WTC11 (cell line): ENCODE results near the gene LRSAM1. TPM values are rescaled to one million over a fixed set of nuclear protein-coding genes. Genes with fewer than 3 reads are reported as not detected.

ENCODE experiments used
- ATAC-seq: fragments of 200-7000 bp; cut with Tn5 transposase; 2 replicates; pipeline ENCODE4 v1.10.0; 2021; ENCODE audit warnings: mild to moderate bottlenecking, moderate library complexity
- CTCF ChIA-PET: fragments of 300-600 bp; sonication (Branson Sonifier 250); formaldehyde crosslinking; loops from one replicate; lab custom pipeline; 2021; ENCODE audit warnings: antibody characterized with exemption; lab: Charles Lee
- POLR2A ChIA-PET: fragments of 350-600 bp; sonication (Branson Sonifier 250); formaldehyde crosslinking; loops from one replicate; lab custom pipeline; 2021; ENCODE audit warnings: antibody characterized with exemption; lab: Charles Lee
- DNase-seq: peaks from one replicate; pipeline ENCODE4 v3.0.0; 2021; ENCODE audit warnings: low spot score
- H3K27ac Mint-ChIP-seq: 2 replicates; pipeline ENCODE4 v1.8.0; 2021; ENCODE audit warnings: mixed read lengths
- H3K27me3 Mint-ChIP-seq: 2 replicates; pipeline ENCODE4 v1.8.0; 2021; ENCODE audit warnings: low read depth, mild to moderate bottlenecking, moderate library complexity, mixed read lengths
- H3K36me3 Mint-ChIP-seq: 2 replicates; pipeline ENCODE4 v1.8.0; 2021; ENCODE audit warnings: mixed read lengths
- H3K4me1 Mint-ChIP-seq: 2 replicates; pipeline ENCODE4 v1.8.0; 2022; ENCODE audit warnings: mixed read lengths
- H3K4me3 Mint-ChIP-seq: 2 replicates; pipeline ENCODE4 v1.8.0; 2021; ENCODE audit warnings: mild to moderate bottlenecking, moderate library complexity, mixed read lengths
- H3K9me3 Mint-ChIP-seq: 2 replicates; pipeline ENCODE4 v1.8.0; 2021; ENCODE audit warnings: mixed read lengths
- CBFB ChIP-seq: sonication (generic); formaldehyde crosslinking; IDR thresholded peaks from 2 replicates; pipeline ENCODE4 v1.8.1; 2022; ENCODE audit warnings: mild to moderate bottlenecking, low read depth, missing genetic modification reagents
- CREM ChIP-seq: sonication (generic); formaldehyde crosslinking; IDR thresholded peaks from 2 replicates; pipeline ENCODE4 v1.8.1; 2022; ENCODE audit warnings: mild to moderate bottlenecking, missing genetic modification reagents, moderate library complexity
- E2F1 ChIP-seq: sonication (generic); formaldehyde crosslinking; IDR thresholded peaks from 2 replicates; pipeline ENCODE4 v1.8.0; 2022; ENCODE audit warnings: mild to moderate bottlenecking, missing genetic modification reagents
- ERG ChIP-seq: fragments of 250-450 bp; sonication (Bioruptor Pico); IDR thresholded peaks from 2 replicates; pipeline ENCODE4 v1.8.0; 2021; ENCODE audit warnings: mild to moderate bottlenecking
- ETV6 ChIP-seq: sonication (generic); formaldehyde crosslinking; IDR thresholded peaks from 2 replicates; pipeline ENCODE4 v1.8.1; 2022; ENCODE audit warnings: mild to moderate bottlenecking, missing genetic modification reagents
- GABPB1 ChIP-seq: sonication (generic); formaldehyde crosslinking; IDR thresholded peaks from 2 replicates; pipeline ENCODE4 v1.8.1; 2023; ENCODE audit warnings: mild to moderate bottlenecking, missing genetic modification reagents
- IRF1 ChIP-seq: sonication (generic); formaldehyde crosslinking; IDR thresholded peaks from 2 replicates; pipeline ENCODE4 v1.8.0; 2023; ENCODE audit warnings: missing genetic modification reagents
- JUN ChIP-seq: sonication (generic); formaldehyde crosslinking; IDR thresholded peaks from 2 replicates; pipeline ENCODE4 v1.8.0; 2023; ENCODE audit warnings: mild to moderate bottlenecking, missing genetic modification reagents
- MXD4 ChIP-seq: fragments of 250-450 bp; sonication (Bioruptor Pico); IDR thresholded peaks from 2 replicates; pipeline ENCODE4 v1.8.0; 2021; ENCODE audit warnings: mild to moderate bottlenecking, moderate library complexity, borderline replicate concordance
- NR2C2 ChIP-seq: sonication (generic); formaldehyde crosslinking; IDR thresholded peaks from 2 replicates; pipeline ENCODE4 v1.8.0; 2022; ENCODE audit warnings: mild to moderate bottlenecking, missing genetic modification reagents
- NR3C1 ChIP-seq: sonication (generic); formaldehyde crosslinking; conservative IDR thresholded peaks from 2 replicates; pipeline ENCODE4 v1.8.1; 2023; ENCODE audit warnings: low read depth, mild to moderate bottlenecking, missing genetic modification reagents
- RORB ChIP-seq: fragments of 250-450 bp; sonication (Bioruptor Pico); IDR thresholded peaks from 2 replicates; pipeline ENCODE4 v1.9.0; 2021; ENCODE audit warnings: mild to moderate bottlenecking
- SMAD3 ChIP-seq: sonication (generic); formaldehyde crosslinking; IDR thresholded peaks from 2 replicates; pipeline ENCODE4 v1.8.0; 2022; ENCODE audit warnings: missing genetic modification reagents, mild to moderate bottlenecking, borderline replicate concordance
- TP53 ChIP-seq: sonication (generic); formaldehyde crosslinking; IDR thresholded peaks from 2 replicates; pipeline ENCODE4 v1.8.1; 2023; ENCODE audit warnings: mild to moderate bottlenecking, missing genetic modification reagents
- ZMAT4 ChIP-seq: fragments of 250-450 bp; sonication (Bioruptor Pico); IDR thresholded peaks from 2 replicates; pipeline ENCODE4 v1.9.0; 2021; ENCODE audit warnings: mild to moderate bottlenecking
- ZSCAN18 ChIP-seq: fragments of 250-450 bp; sonication (Bioruptor Pico); IDR thresholded peaks from 2 replicates; pipeline ENCODE4 v2.1.2; 2022; ENCODE audit warnings: mild to moderate bottlenecking, moderate library complexity
- total RNA-seq: library from RNA; stranded (reverse); gene quantifications from 3 replicates; pipeline ENCODE4 v1.2.3, GENCODE V29; 2021
- TF ChIP-seq, protein P1 (sequence below): sonication (generic); formaldehyde crosslinking; IDR thresholded peaks from 2 replicates; pipeline ENCODE4 v1.8.0; 2022; ENCODE audit warnings: mild to moderate bottlenecking, missing genetic modification reagents
- TF ChIP-seq, protein P2 (sequence below): sonication (generic); formaldehyde crosslinking; IDR thresholded peaks from 2 replicates; pipeline ENCODE4 v1.8.0; 2023; ENCODE audit warnings: mild to moderate bottlenecking, missing genetic modification reagents
- TF ChIP-seq, protein P3 (sequence below): fragments of 250-450 bp; sonication (Bioruptor Pico); IDR thresholded peaks from 2 replicates; pipeline ENCODE4 v1.9.0; 2021; ENCODE audit warnings: moderate library complexity, mild to moderate bottlenecking, inconsistent platforms, borderline replicate concordance
- TF ChIP-seq, protein P4 (sequence below): sonication (generic); formaldehyde crosslinking; IDR thresholded peaks from 2 replicates; pipeline ENCODE4 v1.8.0; 2022; ENCODE audit warnings: mild to moderate bottlenecking, missing genetic modification reagents
- TF ChIP-seq, protein P5 (sequence below): sonication (generic); formaldehyde crosslinking; conservative IDR thresholded peaks from 2 replicates; pipeline ENCODE4 v1.8.1; 2023; ENCODE audit warnings: mild to moderate bottlenecking, low read depth, missing genetic modification reagents, moderate library complexity

The LRSAM1 gene
- total RNA-seq, 1 experiment from 2014 or later = 32.4 TPM

DNA sequence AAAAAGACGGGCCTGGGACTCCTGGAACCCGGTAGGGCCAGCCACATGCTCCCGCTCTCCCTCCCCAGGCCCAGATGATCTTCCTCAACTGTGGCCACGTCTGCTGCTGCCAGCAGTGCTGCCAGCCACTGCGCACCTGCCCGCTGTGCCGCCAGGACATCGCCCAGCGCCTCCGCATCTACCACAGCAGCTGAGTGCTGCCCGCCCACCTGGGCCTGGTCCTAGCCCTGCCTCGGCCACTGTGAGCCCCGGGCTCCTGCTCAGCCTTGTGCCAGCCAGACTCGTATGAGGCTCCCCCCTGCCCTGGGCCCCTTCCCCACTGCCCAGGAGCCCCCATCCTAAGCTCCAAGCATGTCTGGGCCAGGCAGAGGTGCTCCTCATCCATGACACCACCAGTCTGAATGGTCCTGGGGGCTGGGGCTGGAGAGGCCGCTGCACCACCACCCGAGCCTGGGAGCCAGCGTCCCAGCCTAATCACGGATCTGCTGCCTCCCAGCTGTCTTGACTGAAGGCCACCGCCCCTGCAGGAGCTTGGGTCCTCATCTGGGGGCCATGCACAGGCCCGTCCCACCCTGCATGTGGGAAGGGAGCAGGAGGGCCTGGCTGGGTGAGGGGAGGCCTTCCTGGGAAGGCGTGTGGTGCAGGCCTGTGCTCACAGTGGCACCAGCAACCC, 51.5 kb downstream of the LRSAM1 start:
- ChIA-PET POLR2A (no interaction called here), CTCF (interaction anchor here (1.0 to 3.9 kb wide), 17 partner anchors 10 to 232 kb away, joined by 3 to 44 read pairs (median 10); partner anchors contain the start of genes PTRH1, SLC2A8, TOR2A and TTC16)
- TF ChIP-seq ETV6 (CRISPR knock-in tag) (no peak), MXD4 (CRISPR knock-in tag) (no peak), JUN (no peak), ZMAT4 (CRISPR knock-in tag) (no peak), GABPB1 (CRISPR knock-in tag) (no peak), E2F1 (CRISPR knock-in tag) (no peak), NR3C1 (CRISPR knock-in tag) (no peak), TP53 (CRISPR knock-in tag) (no peak), IRF1 (CRISPR knock-in tag) (no peak)
- TF ChIP-seq, protein P1, sequence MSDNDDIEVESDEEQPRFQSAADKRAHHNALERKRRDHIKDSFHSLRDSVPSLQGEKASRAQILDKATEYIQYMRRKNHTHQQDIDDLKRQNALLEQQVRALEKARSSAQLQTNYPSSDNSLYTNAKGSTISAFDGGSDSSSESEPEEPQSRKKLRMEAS = no peak
- TF ChIP-seq, protein P2, sequence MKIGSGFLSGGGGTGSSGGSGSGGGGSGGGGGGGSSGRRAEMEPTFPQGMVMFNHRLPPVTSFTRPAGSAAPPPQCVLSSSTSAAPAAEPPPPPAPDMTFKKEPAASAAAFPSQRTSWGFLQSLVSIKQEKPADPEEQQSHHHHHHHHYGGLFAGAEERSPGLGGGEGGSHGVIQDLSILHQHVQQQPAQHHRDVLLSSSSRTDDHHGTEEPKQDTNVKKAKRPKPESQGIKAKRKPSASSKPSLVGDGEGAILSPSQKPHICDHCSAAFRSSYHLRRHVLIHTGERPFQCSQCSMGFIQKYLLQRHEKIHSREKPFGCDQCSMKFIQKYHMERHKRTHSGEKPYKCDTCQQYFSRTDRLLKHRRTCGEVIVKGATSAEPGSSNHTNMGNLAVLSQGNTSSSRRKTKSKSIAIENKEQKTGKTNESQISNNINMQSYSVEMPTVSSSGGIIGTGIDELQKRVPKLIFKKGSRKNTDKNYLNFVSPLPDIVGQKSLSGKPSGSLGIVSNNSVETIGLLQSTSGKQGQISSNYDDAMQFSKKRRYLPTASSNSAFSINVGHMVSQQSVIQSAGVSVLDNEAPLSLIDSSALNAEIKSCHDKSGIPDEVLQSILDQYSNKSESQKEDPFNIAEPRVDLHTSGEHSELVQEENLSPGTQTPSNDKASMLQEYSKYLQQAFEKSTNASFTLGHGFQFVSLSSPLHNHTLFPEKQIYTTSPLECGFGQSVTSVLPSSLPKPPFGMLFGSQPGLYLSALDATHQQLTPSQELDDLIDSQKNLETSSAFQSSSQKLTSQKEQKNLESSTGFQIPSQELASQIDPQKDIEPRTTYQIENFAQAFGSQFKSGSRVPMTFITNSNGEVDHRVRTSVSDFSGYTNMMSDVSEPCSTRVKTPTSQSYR = no peak
- TF ChIP-seq, protein P3, sequence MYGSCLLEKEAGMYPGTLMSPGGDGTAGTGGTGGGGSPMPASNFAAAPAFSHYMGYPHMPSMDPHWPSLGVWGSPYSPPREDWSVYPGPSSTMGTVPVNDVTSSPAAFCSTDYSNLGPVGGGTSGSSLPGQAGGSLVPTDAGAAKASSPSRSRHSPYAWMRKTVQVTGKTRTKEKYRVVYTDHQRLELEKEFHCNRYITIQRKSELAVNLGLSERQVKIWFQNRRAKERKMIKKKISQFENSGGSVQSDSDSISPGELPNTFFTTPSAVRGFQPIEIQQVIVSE (CRISPR knock-in tag) = no peak
- TF ChIP-seq, protein P4, sequence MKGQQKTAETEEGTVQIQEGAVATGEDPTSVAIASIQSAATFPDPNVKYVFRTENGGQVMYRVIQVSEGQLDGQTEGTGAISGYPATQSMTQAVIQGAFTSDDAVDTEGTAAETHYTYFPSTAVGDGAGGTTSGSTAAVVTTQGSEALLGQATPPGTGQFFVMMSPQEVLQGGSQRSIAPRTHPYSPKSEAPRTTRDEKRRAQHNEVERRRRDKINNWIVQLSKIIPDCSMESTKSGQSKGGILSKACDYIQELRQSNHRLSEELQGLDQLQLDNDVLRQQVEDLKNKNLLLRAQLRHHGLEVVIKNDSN (CRISPR knock-in tag) = no peak
- Mint-ChIP-seq H3K27me3 (no peaks in the 10 kb centered on the region), H3K4me3 (no peak overlapping the region), H3K4me1 (no peaks in the 10 kb centered on the region), H3K9me3 (no peaks in the 10 kb centered on the region), H3K36me3 (no peaks in the 10 kb centered on the region), H3K27ac (no peak overlapping the region)
- no peak for ATAC-seq
- no peak for DNase-seq

GRCh38 chr9:127503379-127503921, 52.1 kb downstream of the LRSAM1 start:
- ChIA-PET CTCF (interaction anchor here (0.5 to 3.9 kb wide), 71 partner anchors 9 to 564 kb away, joined by 3 to 44 read pairs (median 5); partner anchors contain the start of genes CFAP157, LRSAM1, NAIF1 and PTRH1), POLR2A (no interaction called here)
- H3K4me3 Mint-ChIP-seq = no peak overlapping the region
- H3K4me1 Mint-ChIP-seq = no peaks in the 10 kb centered on the region
- H3K27ac Mint-ChIP-seq = no peak overlapping the region
- 0 out of 2 replicates have a peak, but pooled peaks cover under 1% of the 10 kb centered on the region for H3K36me3 Mint-ChIP-seq
- DNase-seq = no peak
- no peak for ATAC-seq
- no peaks in the 10 kb centered on the region for H3K9me3 Mint-ChIP-seq
- H3K27me3 Mint-ChIP-seq = no peaks in the 10 kb centered on the region
- TF ChIP-seq RORB (CRISPR knock-in tag) (no peak), ERG (CRISPR knock-in tag) (no peak), CREM (CRISPR knock-in tag) (no peak), ZSCAN18 (CRISPR knock-in tag) (no peak), NR2C2 (CRISPR knock-in tag) (no peak), SMAD3 (no peak), CBFB (CRISPR knock-in tag) (no peak)
- TF ChIP-seq, protein P5, sequence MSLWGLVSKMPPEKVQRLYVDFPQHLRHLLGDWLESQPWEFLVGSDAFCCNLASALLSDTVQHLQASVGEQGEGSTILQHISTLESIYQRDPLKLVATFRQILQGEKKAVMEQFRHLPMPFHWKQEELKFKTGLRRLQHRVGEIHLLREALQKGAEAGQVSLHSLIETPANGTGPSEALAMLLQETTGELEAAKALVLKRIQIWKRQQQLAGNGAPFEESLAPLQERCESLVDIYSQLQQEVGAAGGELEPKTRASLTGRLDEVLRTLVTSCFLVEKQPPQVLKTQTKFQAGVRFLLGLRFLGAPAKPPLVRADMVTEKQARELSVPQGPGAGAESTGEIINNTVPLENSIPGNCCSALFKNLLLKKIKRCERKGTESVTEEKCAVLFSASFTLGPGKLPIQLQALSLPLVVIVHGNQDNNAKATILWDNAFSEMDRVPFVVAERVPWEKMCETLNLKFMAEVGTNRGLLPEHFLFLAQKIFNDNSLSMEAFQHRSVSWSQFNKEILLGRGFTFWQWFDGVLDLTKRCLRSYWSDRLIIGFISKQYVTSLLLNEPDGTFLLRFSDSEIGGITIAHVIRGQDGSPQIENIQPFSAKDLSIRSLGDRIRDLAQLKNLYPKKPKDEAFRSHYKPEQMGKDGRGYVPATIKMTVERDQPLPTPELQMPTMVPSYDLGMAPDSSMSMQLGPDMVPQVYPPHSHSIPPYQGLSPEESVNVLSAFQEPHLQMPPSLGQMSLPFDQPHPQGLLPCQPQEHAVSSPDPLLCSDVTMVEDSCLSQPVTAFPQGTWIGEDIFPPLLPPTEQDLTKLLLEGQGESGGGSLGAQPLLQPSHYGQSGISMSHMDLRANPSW (CRISPR knock-in tag) = no peak
